H9 (cell line): ENCODE results near the gene CROCC2. TPM values are rescaled to one million over a fixed set of nuclear protein-coding genes. Genes with fewer than 3 reads are reported as not detected.

ENCODE experiments used
- DNase-seq: peaks from one replicate; pipeline ENCODE4 v3.0.0-alpha.2; 2017
- H2AFZ ChIP-seq: one replicate; pipeline ENCODE4 v1.6.1; 2013; ENCODE audit warnings: mild to moderate bottlenecking, low read length, control low read depth, moderate library complexity
- H2AK5ac ChIP-seq: 2 replicates; pipeline ENCODE4 v1.6.1; 2013; ENCODE audit warnings: low read length, control low read depth, mixed read lengths; ENCODE audit not compliant: insufficient read length
- H2BK120ac ChIP-seq: one replicate; pipeline ENCODE4 v1.6.1; 2013; ENCODE audit warnings: low read depth, mild to moderate bottlenecking, low read length, control low read depth, inconsistent platforms; ENCODE audit not compliant: poor library complexity, severe bottlenecking
- H2BK12ac ChIP-seq: 2 replicates; pipeline ENCODE4 v1.6.1; 2013; ENCODE audit warnings: low read length, control low read depth, mixed read lengths, low read depth; ENCODE audit not compliant: insufficient read length
- H2BK15ac ChIP-seq: 2 replicates; pipeline ENCODE4 v1.6.1; 2013; ENCODE audit warnings: low read depth, low read length, control low read depth
- H2BK20ac ChIP-seq: one replicate; pipeline ENCODE4 v1.6.1; 2013; ENCODE audit warnings: low read depth, mild to moderate bottlenecking, low read length, control low read depth, inconsistent platforms; ENCODE audit not compliant: poor library complexity, severe bottlenecking
- H2BK5ac ChIP-seq: 2 replicates; pipeline ENCODE4 v1.6.1; 2013; ENCODE audit warnings: low read length, control low read depth, mixed read lengths; ENCODE audit not compliant: insufficient read length
- H3K14ac ChIP-seq: 2 replicates; pipeline ENCODE4 v1.6.1; 2013; ENCODE audit warnings: low read length, control low read depth; ENCODE audit not compliant: insufficient read depth
- H3K18ac ChIP-seq: 2 replicates; pipeline ENCODE4 v1.6.1; 2013; ENCODE audit warnings: low read depth, mild to moderate bottlenecking, mixed read lengths, low read length, control low read depth; ENCODE audit not compliant: insufficient read length
- H3K23ac ChIP-seq: 2 replicates; pipeline ENCODE4 v1.6.1; 2013; ENCODE audit warnings: low read length, control low read depth, mixed read lengths, low read depth; ENCODE audit not compliant: insufficient read length
- H3K23me2 ChIP-seq: 2 replicates; pipeline ENCODE4 v1.6.1; 2013; ENCODE audit warnings: low read depth, mild to moderate bottlenecking, mixed read lengths, low read length, control low read depth; ENCODE audit not compliant: insufficient read length, poor library complexity, severe bottlenecking
- H3K27ac ChIP-seq: 2 replicates; pipeline ENCODE4 v1.5.1; 2013; ENCODE audit warnings: low read length, control low read depth, mixed read lengths, low read depth; ENCODE audit not compliant: insufficient read length
- H3K27me3 ChIP-seq: 2 replicates; pipeline ENCODE4 v1.6.1; 2013; ENCODE audit warnings: low read length, control low read depth, inconsistent platforms; ENCODE audit not compliant: insufficient read depth
- H3K4ac ChIP-seq: 2 replicates; pipeline ENCODE4 v1.6.1; 2013; ENCODE audit warnings: low read depth, mild to moderate bottlenecking, control low read depth, inconsistent platforms, low read length, moderate library complexity
- H3K4me1 ChIP-seq: 2 replicates; pipeline ENCODE4 v1.6.1; 2013; ENCODE audit warnings: low read length, control low read depth, inconsistent platforms; ENCODE audit not compliant: insufficient read depth
- H3K4me2 ChIP-seq: 2 replicates; pipeline ENCODE4 v1.6.1; 2013; ENCODE audit warnings: low read length, control low read depth, mixed read lengths; ENCODE audit not compliant: insufficient read length, insufficient read depth
- H3K56ac ChIP-seq: 2 replicates; pipeline ENCODE4 v1.6.1; 2013; ENCODE audit warnings: low read depth, mild to moderate bottlenecking, mixed read lengths, low read length, control low read depth; ENCODE audit not compliant: insufficient read length
- H3K79me1 ChIP-seq: 2 replicates; pipeline ENCODE4 v1.6.1; 2013; ENCODE audit warnings: low read depth, mild to moderate bottlenecking, moderate library complexity, low read length, control low read depth, inconsistent platforms; ENCODE audit not compliant: insufficient read depth, poor library complexity, severe bottlenecking
- H3K79me2 ChIP-seq: 2 replicates; pipeline ENCODE4 v1.6.1; 2013; ENCODE audit warnings: low read length, control low read depth, inconsistent platforms; ENCODE audit not compliant: insufficient read depth
- H3K9ac ChIP-seq: 2 replicates; pipeline ENCODE4 v1.6.1; 2013; ENCODE audit warnings: low read length, control low read depth, mixed read lengths; ENCODE audit not compliant: insufficient read length; ENCODE audit errors: extremely low read depth
- H3K9me3 ChIP-seq: one replicate; pipeline ENCODE4 v1.6.1; 2013; ENCODE audit warnings: low read depth, low read length, inconsistent platforms; ENCODE audit not compliant: control insufficient read depth
- H3T11ph ChIP-seq: one replicate; pipeline ENCODE4 v1.6.1; 2013; ENCODE audit warnings: mild to moderate bottlenecking, low read length, control low read depth, inconsistent platforms
- H4K20me1 ChIP-seq: one replicate; pipeline ENCODE4 v1.6.1; 2013; ENCODE audit not compliant: control insufficient read depth, insufficient read length, insufficient read depth
- H4K5ac ChIP-seq: 2 replicates; pipeline ENCODE4 v1.6.1; 2013; ENCODE audit warnings: low read depth, mild to moderate bottlenecking, mixed read lengths, low read length, control low read depth; ENCODE audit not compliant: insufficient read length
- H4K8ac ChIP-seq: replicated peaks from 2 replicates; pipeline ENCODE4 v1.6.1; 2013; ENCODE audit warnings: low read length, control low read depth, mixed read lengths, low read depth; ENCODE audit not compliant: insufficient read length
- H4K91ac ChIP-seq: 2 replicates; pipeline ENCODE4 v1.6.1; 2013; ENCODE audit warnings: low read depth, mild to moderate bottlenecking, moderate library complexity, mixed read lengths, low read length, control low read depth; ENCODE audit not compliant: insufficient read length
- H3K27ac Mint-ChIP-seq, 3 experiments: 2 replicates in 2 of 3; 3 replicates in 1 of 3; pipeline ENCODE4 v1.8.0; 2020 to 2021; ENCODE audit warnings: mixed read lengths in 3 of 3, mild to moderate bottlenecking in 1 of 3, moderate library complexity in 1 of 3
- H3K27me3 Mint-ChIP-seq: 2 replicates; pipeline ENCODE4 v1.8.0; 2021; ENCODE audit warnings: low read depth, mild to moderate bottlenecking, moderate library complexity, mixed read lengths
- H3K36me3 Mint-ChIP-seq, 3 experiments: 2 replicates in 2 of 3; 3 replicates in 1 of 3; pipeline ENCODE4 v1.8.0; 2020 to 2021; ENCODE audit warnings: low read depth in 3 of 3, mixed read lengths in 3 of 3; ENCODE audit not compliant: insufficient read depth in 1 of 3
- H3K4me1 Mint-ChIP-seq, 2 experiments: 2 replicates each; pipeline ENCODE4 v1.8.0; 2020; ENCODE audit warnings: mixed read lengths in 2 of 2
- H3K4me3 Mint-ChIP-seq, 2 experiments: 2 replicates in 1 of 2; 3 replicates in 1 of 2; pipeline ENCODE4 v1.8.0; 2020 to 2021; ENCODE audit warnings: mild to moderate bottlenecking in 2 of 2, mixed read lengths in 2 of 2, moderate library complexity in 1 of 2
- H3K9me3 Mint-ChIP-seq, 2 experiments: 2 replicates in 1 of 2; 3 replicates in 1 of 2; pipeline ENCODE4 v1.8.0; 2020; ENCODE audit warnings: mild to moderate bottlenecking in 2 of 2, mixed read lengths in 2 of 2, moderate library complexity in 1 of 2
- WGBS: extraction: QIAGEN DNeasy Blood & Tissue Kit; methylation state at CpG from one replicate; pipeline ENCODE4 v1.1.7; 2013; ENCODE audit warnings: missing lambda C conversion rate, low lambda C conversion rate, mixed read lengths; ENCODE audit not compliant: insufficient read length; ENCODE audit errors: extremely low coverage; 5-methylcytosine and 5-hydroxymethylcytosine counted together
- total RNA-seq: library from RNA; stranded (reverse); gene quantifications from 2 replicates; pipeline ENCODE4 v1.2.1, GENCODE V29; 2021
- TF ChIP-seq, protein P1 (sequence below): fragments of 200-600 bp; sonication (generic); conservative IDR thresholded peaks from 3 replicates; pipeline ENCODE4 v1.8.0; 2021; ENCODE audit warnings: antibody characterized with exemption, mild to moderate bottlenecking

CROCC2 gene
- total RNA-seq, 1 experiment from 2014 or later = not detected

DNA sequence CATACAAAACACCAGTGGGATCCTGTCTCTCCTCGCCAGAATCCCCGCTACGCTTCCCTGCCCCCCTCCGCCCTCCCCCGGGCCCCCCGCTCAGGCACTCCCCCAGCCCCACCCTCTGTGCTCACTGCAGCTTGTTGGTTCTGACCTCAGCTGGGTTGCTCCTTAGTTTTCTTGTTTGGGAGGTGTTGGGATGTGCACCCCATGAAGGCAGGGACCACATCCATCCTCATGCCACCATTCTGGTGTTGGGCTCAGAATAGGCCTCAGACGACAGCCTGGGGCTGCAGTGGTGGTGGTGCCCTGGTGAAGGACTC lies 96.9 kb downstream of the CROCC2 start:
- Mint-ChIP-seq H3K4me3 (no peak overlapping the region), H3K36me3 (peaks cover 9 to 22% (median 12%) of the 10 kb centered on the region in 3 experiments), H3K27ac (no peak overlapping the region; a peak in 1 of 7 replicates), H3K4me1 (no peaks in the 10 kb centered on the region), H3K9me3 (peaks cover 31 to 33% of the 10 kb centered on the region in 2 experiments), H3K27me3 (peaks cover 53% of the 10 kb centered on the region)
- Histone ChIP-seq H3K14ac (no peak overlapping the region), H2BK15ac (no peak overlapping the region), H3K18ac (no peak overlapping the region), H3K27me3 (peaks cover 3% of the 10 kb centered on the region; the same call in 1 of the 2 replicates), H4K91ac (no peak overlapping the region), H3K4me2 (no peak overlapping the region), H4K8ac (no peak overlapping the region), H3K79me1 (no peaks in the 10 kb centered on the region), H2BK12ac (no peak overlapping the region), H4K20me1 (no peaks in the 10 kb centered on the region), H3K23me2 (peaks cover 4% of the 10 kb centered on the region), H3K23ac (no peak overlapping the region), H2BK5ac (no peak overlapping the region), H2AK5ac (no peak overlapping the region), H2BK20ac (no peak overlapping the region), H3T11ph (no peak overlapping the region), H3K27ac (no peak overlapping the region), H3K9ac (no peak overlapping the region), H3K4ac (no peak overlapping the region), H3K56ac (no peak overlapping the region), H3K79me2 (no peaks in the 10 kb centered on the region), H3K9me3 (no peaks in the 10 kb centered on the region), H3K4me1 (no peaks in the 10 kb centered on the region), H2AFZ (no peak overlapping the region), H2BK120ac (no peak overlapping the region), H4K5ac (no peak overlapping the region)
- no peak for DNase-seq
- whole genome bisulfite sequencing = no CpG with 5 or more reads among the region's 7 CpGs
- TF ChIP-seq, protein P1, sequence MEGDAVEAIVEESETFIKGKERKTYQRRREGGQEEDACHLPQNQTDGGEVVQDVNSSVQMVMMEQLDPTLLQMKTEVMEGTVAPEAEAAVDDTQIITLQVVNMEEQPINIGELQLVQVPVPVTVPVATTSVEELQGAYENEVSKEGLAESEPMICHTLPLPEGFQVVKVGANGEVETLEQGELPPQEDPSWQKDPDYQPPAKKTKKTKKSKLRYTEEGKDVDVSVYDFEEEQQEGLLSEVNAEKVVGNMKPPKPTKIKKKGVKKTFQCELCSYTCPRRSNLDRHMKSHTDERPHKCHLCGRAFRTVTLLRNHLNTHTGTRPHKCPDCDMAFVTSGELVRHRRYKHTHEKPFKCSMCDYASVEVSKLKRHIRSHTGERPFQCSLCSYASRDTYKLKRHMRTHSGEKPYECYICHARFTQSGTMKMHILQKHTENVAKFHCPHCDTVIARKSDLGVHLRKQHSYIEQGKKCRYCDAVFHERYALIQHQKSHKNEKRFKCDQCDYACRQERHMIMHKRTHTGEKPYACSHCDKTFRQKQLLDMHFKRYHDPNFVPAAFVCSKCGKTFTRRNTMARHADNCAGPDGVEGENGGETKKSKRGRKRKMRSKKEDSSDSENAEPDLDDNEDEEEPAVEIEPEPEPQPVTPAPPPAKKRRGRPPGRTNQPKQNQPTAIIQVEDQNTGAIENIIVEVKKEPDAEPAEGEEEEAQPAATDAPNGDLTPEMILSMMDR = no peak
